Aorta (tissue), 5 donors: ENCODE results near the gene AFF3. TPM values are rescaled to one million over a fixed set of nuclear protein-coding genes. Genes with fewer than 3 reads are reported as not detected.
A peak's percentile ranks its signal among the peaks of the same experiment; 100 is the strongest.

Source experiments
- ATAC-seq: fragments of 200-7000 bp; cut with Tn5 transposase; one replicate; pipeline ENCODE4 v1.9.1; 2022; ENCODE audit warnings: moderate library complexity; ENCODE audit not compliant: low FRiP score
- DNase-seq, 2 donors: peaks; one replicate each; pipeline ENCODE4 v3.0.0-alpha.2; 2020
- H3K27ac ChIP-seq, 2 donors: one replicate each; pipeline ENCODE4 v1.5.1; 2013; ENCODE audit warnings: low read length in 2 of 2, mild to moderate bottlenecking in 2 of 2, moderate library complexity in 2 of 2, control low read depth in 1 of 2, inconsistent platforms in 1 of 2, low read depth in 1 of 2
- H3K27me3 ChIP-seq, 2 donors: one replicate each; pipeline ENCODE4 v1.6.1; 2013; ENCODE audit warnings: control low read depth in 1 of 2, low read length in 1 of 2, mild to moderate bottlenecking in 1 of 2, moderate library complexity in 1 of 2; ENCODE audit not compliant: insufficient read depth in 2 of 2, control insufficient read depth in 1 of 2
- H3K36me3 ChIP-seq, 2 donors: one replicate each; pipeline ENCODE4 v1.6.1; 2013; ENCODE audit warnings: control low read depth in 1 of 2, low read length in 1 of 2, mild to moderate bottlenecking in 1 of 2; ENCODE audit not compliant: insufficient read depth in 2 of 2, control insufficient read depth in 1 of 2
- H3K4me1 ChIP-seq, 2 donors: one replicate each; pipeline ENCODE4 v1.6.1; 2013; ENCODE audit warnings: low read length in 2 of 2, control low read depth in 1 of 2, mild to moderate bottlenecking in 1 of 2, moderate library complexity in 1 of 2; ENCODE audit not compliant: insufficient read depth in 2 of 2, control insufficient read depth in 1 of 2
- H3K4me3 ChIP-seq, 2 donors: one replicate each; pipeline ENCODE4 v1.5.1; 2013; ENCODE audit warnings: low read length in 2 of 2, control low read depth in 1 of 2, mild to moderate bottlenecking in 1 of 2
- H3K9me3 ChIP-seq: one replicate; pipeline ENCODE4 v1.6.1; 2013; ENCODE audit warnings: mild to moderate bottlenecking, low read length; ENCODE audit not compliant: control insufficient read depth
- WGBS, 2 donors: extraction: QIAGEN DNeasy Blood & Tissue Kit; methylation state at CpG; one replicate each; pipeline ENCODE4 v1.1.7; 2013; 5-methylcytosine and 5-hydroxymethylcytosine counted together
- intact Hi-C, 2 donors: fragments of 100-400 bp; cut with DNase I; formaldehyde crosslinking; loops; one replicate each; pipeline versions ENCODE4 v1.14.2 to v1.15.0; 2022
- polyA plus RNA-seq, 2 donors: library from polyadenylated mRNA; stranded (reverse); fragments of 200-250 nt; gene quantifications; one replicate each; pipeline ENCODE4 v1.2.3, GENCODE V29; 2013
- total RNA-seq, 2 donors: library from RNA; stranded (reverse); fragmentation: NEBNext Ultra II Directional; extraction: Animal tissue kit (Norgen Biotek cat#: 25700); gene quantifications; one replicate each; pipeline ENCODE4 v1.2.1, GENCODE V29; 2021
- donor health status: healthy with polysubstance abuse.
- donor health status: Bipolar disorder and iron deficiency.
- donor health status: DM: no; HTN: no; CAD: no.
- donor health status: DM: no; HTN: no; CAD: no.
- donor health status: DM: yes; HTN: yes; CAD: no.

The AFF3 gene
- total and polyA plus RNA-seq, 4 donors = 0.25 to 15.7 (median 5.5) TPM

DNA sequence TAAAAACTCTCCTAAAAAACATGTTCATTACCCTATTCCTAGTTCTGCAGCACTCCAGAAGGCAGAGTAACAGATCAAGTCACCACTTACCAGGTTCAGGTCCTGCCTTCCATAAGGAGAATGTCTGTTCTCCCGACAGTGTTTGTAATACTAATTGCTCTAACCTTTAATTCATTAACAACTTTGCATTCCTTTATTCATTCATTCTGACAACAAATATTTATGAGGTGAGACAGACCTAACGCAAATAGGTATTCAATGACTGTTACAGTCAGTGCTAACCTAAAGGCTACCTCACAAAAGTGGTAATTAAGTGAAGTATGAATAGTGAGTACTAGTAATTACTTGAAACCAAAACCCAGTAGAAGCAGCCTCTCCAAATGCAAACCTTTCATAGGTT is 224.0 kb downstream of the AFF3 start:
- DNase-seq = no peak
- 92 to 96% methylated on average over 2 of the region's 2 CpGs for WGBS, 2 donors
- H3K36me3 ChIP-seq = no peaks in the 10 kb centered on the region
- H3K27me3 ChIP-seq = no peaks in the 10 kb centered on the region
- H3K4me1 ChIP-seq = no peaks in the 10 kb centered on the region
- H3K9me3 ChIP-seq = no peaks in the 10 kb centered on the region
- intact Hi-C loops = no loop called here
- H3K27ac ChIP-seq = no peak overlapping the region
- ATAC-seq = no peak
- H3K4me3 ChIP-seq = no peak overlapping the region

- Histone ChIP-seq H3K9me3 (no peaks in the 10 kb centered on the region), H3K4me3 (no peak overlapping the region), H3K27ac (no peak overlapping the region), H3K27me3 (no peaks in the 10 kb centered on the region), H3K4me1 (no peaks in the 10 kb centered on the region), H3K36me3 (no peaks in the 10 kb centered on the region)
- DNase-seq = no peak
- 90 to 92% methylated on average over 8 of the region's 8 CpGs for WGBS, 2 donors
- ATAC-seq = no peak
- intact Hi-C loops = no loop called here
These were observed 227.2 kb downstream of the AFF3 start for GRCh38 chr2:99915108-99915675.

- DNase-seq (no peak), ATAC-seq (no peak)
- intact Hi-C loops = no loop called here
- H3K4me3 ChIP-seq = no peak overlapping the region
- H3K27ac ChIP-seq = no peak overlapping the region
- no peaks in the 10 kb centered on the region for H3K4me1 ChIP-seq
- H3K36me3 ChIP-seq = no peaks in the 10 kb centered on the region
- no peaks in the 10 kb centered on the region for H3K27me3 ChIP-seq
- H3K9me3 ChIP-seq = no peaks in the 10 kb centered on the region
These were observed 230.7 kb downstream of the AFF3 start for GRCh38 chr2:99911736-99912135.

DNA sequence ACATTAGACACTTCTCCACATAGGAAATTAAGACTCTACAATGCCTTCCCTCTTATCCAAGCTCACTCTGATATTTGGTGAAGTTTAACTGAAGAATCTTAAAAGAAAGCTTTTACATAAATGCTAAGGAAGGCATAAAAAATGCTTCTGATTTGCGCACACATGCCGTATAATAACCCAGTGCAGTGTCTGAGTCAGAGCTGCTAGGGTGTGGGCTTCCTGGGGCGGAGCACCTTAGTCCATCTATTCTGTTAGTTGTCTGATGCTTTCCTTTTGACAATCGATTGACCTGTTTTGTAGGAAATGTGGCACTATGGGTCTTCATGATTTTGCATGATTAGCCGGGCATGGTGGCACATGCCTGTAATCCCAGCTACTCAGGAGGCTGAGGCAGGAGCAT is 231.5 kb downstream of the AFF3 start:
- WGBS, 2 donors = 94 to 96% methylated on average over 5 of the region's 5 CpGs
- Histone ChIP-seq H3K4me3 (no peak overlapping the region), H3K27ac (no peak overlapping the region), H3K36me3 (no peaks in the 10 kb centered on the region), H3K27me3 (no peaks in the 10 kb centered on the region), H3K9me3 (no peaks in the 10 kb centered on the region), H3K4me1 (no peaks in the 10 kb centered on the region)
- no peak for DNase-seq
- intact Hi-C loops = no loop called here
- ATAC-seq = no peak

- Histone ChIP-seq H3K27ac (no peak overlapping the region), H3K36me3 (no peaks in the 10 kb centered on the region), H3K27me3 (no peaks in the 10 kb centered on the region), H3K4me1 (peaks cover 0 to 2% of the 10 kb centered on the region in 2 donors), H3K4me3 (no peak overlapping the region), H3K9me3 (no peaks in the 10 kb centered on the region)
- WGBS, 2 donors = 95 to 98% methylated on average over 2 of the region's 2 CpGs
- DNase-seq (no peak), ATAC-seq (no peak)
- intact Hi-C loops = no loop called here
These were observed 236.8 kb downstream of the AFF3 start for GRCh38 chr2:99905636-99906035.

- ATAC-seq = no peak
- H3K4me3 ChIP-seq = no peak overlapping the region
- intact Hi-C loops = no loop called here
- peak in 1 of 2 donors; percentile 56 for DNase-seq
- 96% methylated on average over 5 of the region's 5 CpGs for WGBS, 2 donors
- peaks cover 0 to 2% of the 10 kb centered on the region in 2 donors for H3K4me1 ChIP-seq
- no peak overlapping the region for H3K27ac ChIP-seq
- H3K27me3 ChIP-seq = no peaks in the 10 kb centered on the region
- H3K9me3 ChIP-seq = no peaks in the 10 kb centered on the region
- no peaks in the 10 kb centered on the region for H3K36me3 ChIP-seq
These were observed 237.4 kb downstream of the AFF3 start for GRCh38 chr2:99905025-99905424.

DNA sequence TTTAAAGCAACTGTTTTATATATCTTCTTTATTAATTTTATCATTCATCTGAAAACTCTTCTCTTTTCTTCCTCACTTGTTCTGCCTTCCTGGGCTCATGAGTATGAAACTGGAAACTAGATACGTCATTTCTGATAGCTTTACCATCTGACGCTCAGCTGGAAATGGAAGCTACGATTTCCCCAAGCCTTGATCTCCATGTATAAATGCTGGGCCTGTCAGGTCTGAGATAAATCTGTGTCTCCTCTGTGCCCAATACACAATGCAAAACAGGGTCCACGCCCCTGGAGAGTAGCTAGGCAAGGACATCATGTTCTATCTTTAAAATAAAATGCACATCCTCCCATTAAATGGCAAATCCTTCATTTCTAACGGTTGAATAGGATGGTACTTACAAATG is 238.4 kb downstream of the AFF3 start:
- ATAC-seq (no peak), DNase-seq (no peak)
- 78% methylated on average over 5 of the region's 5 CpGs for WGBS, 2 donors

GRCh38 chr2:99900556-99900955 is 241.8 kb downstream of the AFF3 start:
- Histone ChIP-seq H3K36me3 (no peaks in the 10 kb centered on the region), H3K4me3 (no peak overlapping the region), H3K27me3 (no peaks in the 10 kb centered on the region), H3K4me1 (peaks cover 0 to 2% of the 10 kb centered on the region in 2 donors), H3K27ac (no peak overlapping the region), H3K9me3 (no peaks in the 10 kb centered on the region)
- no peak for ATAC-seq
- WGBS, 2 donors = 95 to 96% methylated on average over 7 of the region's 7 CpGs
- intact Hi-C loops = no loop called here
- DNase-seq = no peak

More for the DNA sequence above, 238.4 kb downstream of the AFF3 start:
- no peaks in the 10 kb centered on the region for H3K36me3 ChIP-seq
- H3K9me3 ChIP-seq = no peaks in the 10 kb centered on the region
- H3K27ac ChIP-seq = no peak overlapping the region
- intact Hi-C loops = no loop called here
- H3K27me3 ChIP-seq = no peaks in the 10 kb centered on the region
- H3K4me1 ChIP-seq = peaks cover 0 to 2% of the 10 kb centered on the region in 2 donors
- no peak overlapping the region for H3K4me3 ChIP-seq

- no peaks in the 10 kb centered on the region for H3K9me3 ChIP-seq
- peaks cover 0 to 2% of the 10 kb centered on the region in 2 donors for H3K4me1 ChIP-seq
- DNase-seq (no peak), ATAC-seq (no peak)
- H3K36me3 ChIP-seq = no peaks in the 10 kb centered on the region
- intact Hi-C loops = no loop called here
- WGBS, 2 donors = 88 to 91% methylated on average over 3 of the region's 3 CpGs
- H3K27me3 ChIP-seq = no peaks in the 10 kb centered on the region
- no peak overlapping the region for H3K4me3 ChIP-seq
- H3K27ac ChIP-seq = no peak overlapping the region
These were observed 242.5 kb downstream of the AFF3 start for GRCh38 chr2:99899882-99900281.
